ENCODE measurements around the gene CORIN.

Gene CORIN

DNA sequence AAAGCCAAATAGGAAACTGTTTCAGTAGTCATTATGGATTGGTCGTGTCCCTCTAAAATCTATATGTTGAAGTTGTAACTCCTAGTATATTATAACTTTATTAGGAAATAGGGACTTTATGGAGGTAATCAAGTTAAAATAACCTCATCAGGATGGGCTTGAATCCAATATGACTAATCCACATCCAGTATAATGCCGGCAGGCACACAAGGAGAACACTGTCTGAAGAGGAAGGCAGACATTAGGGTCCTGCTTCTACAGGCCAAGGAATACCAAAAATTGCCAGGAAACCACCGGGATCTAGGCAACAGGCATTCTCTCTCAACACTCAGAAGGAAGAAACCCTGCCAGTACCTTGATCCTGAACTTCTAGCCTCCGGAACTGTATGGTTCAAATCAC lies 222.5 kb downstream of the CORIN start:
- H3K4me3 ChIP-seq (ENCODE audit: low read depth, low read length), result no peak overlapping the region
- peak; percentile 57 for DNase-seq (ENCODE audit: low read depth, low spot score)
- in situ Hi-C loops (cut with HindIII; ENCODE audit: low sequenced_read_pairs), result no loop called here
- TF ChIP-seq, protein P1, sequence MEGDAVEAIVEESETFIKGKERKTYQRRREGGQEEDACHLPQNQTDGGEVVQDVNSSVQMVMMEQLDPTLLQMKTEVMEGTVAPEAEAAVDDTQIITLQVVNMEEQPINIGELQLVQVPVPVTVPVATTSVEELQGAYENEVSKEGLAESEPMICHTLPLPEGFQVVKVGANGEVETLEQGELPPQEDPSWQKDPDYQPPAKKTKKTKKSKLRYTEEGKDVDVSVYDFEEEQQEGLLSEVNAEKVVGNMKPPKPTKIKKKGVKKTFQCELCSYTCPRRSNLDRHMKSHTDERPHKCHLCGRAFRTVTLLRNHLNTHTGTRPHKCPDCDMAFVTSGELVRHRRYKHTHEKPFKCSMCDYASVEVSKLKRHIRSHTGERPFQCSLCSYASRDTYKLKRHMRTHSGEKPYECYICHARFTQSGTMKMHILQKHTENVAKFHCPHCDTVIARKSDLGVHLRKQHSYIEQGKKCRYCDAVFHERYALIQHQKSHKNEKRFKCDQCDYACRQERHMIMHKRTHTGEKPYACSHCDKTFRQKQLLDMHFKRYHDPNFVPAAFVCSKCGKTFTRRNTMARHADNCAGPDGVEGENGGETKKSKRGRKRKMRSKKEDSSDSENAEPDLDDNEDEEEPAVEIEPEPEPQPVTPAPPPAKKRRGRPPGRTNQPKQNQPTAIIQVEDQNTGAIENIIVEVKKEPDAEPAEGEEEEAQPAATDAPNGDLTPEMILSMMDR (IDR thresholded peaks at IDR 0.05; ENCODE audit: low read depth, low read length), result no peak

DNA sequence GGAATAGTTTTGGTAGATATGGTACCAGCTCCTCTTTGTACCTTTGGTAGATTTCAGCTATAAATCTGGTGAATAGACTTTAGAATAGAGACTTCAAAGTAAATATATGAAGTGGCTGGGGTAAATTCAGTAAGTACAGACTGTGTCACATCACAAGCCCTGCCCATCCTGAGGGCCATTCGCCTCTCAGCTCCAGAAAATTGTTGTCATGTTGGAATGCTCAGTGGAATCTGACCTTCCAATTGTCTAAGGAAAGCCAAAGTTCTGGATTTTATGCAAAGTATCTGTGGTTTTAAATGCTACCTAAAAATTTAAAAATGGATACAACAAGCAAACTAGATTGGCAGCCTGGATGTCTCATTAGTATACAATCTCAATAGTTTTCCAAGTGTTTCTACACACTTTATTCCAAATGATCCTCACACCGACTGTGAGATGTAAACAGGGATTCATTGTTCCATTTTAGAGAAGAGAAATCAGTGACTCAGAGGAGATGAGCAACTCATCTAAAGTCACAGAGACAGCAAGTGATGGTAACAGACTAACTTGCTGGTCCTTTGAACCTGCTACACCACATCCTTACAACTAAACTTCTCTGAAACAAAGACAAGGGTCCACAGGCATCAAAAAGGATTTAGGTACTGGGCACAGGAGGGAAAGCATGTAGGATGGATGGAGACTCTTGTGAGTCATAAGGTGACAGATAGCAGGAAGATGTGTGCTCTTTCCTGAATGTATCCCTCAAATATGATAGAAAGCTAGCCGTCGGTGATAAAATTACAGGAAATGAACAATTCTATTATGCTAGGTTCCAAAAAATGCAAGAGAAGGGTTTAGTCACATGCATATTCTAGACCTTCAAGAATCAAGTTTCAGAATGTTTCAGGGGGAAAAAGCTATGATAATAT lies 225.5 kb downstream of the CORIN start:
- TF ChIP-seq, protein P1 (IDR thresholded peaks at IDR 0.05; ENCODE audit: low read depth, low read length), result no peak
- H3K4me3 ChIP-seq (ENCODE audit: low read depth, low read length), result no peak overlapping the region
- in situ Hi-C loops (cut with HindIII; ENCODE audit: low sequenced_read_pairs), result no loop called here
- DNase-seq (ENCODE audit: low read depth, low spot score), result peak; percentile 45

DNA sequence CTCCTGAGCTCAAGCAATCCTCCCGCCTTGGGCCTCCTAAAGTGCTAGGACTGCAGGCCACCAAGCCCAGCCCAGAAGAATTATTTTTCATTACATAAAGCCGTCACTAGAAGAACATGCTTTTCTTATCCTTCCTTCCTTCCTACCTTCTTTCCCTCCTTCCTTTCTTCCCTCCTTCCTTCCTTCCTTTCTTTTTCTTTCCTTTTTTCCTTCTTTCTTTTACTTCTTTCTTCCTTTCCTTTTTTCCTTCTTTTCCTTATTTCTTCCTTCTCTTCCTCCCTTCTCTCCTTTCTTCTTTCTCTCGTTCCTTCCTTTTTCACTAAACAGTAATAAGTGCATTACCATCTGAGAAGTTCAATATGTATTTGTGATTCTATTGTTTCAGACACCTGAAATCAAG lies 231.4 kb downstream of the CORIN start:
- DNase-seq (ENCODE audit: low read depth, low spot score), result no peak
- TF ChIP-seq, protein P1 (IDR thresholded peaks at IDR 0.05; ENCODE audit: low read depth, low read length), result no peak
- H3K4me3 ChIP-seq (ENCODE audit: low read depth, low read length), result no peak overlapping the region
- in situ Hi-C loops (cut with HindIII; ENCODE audit: low sequenced_read_pairs), result no loop called here

DNA sequence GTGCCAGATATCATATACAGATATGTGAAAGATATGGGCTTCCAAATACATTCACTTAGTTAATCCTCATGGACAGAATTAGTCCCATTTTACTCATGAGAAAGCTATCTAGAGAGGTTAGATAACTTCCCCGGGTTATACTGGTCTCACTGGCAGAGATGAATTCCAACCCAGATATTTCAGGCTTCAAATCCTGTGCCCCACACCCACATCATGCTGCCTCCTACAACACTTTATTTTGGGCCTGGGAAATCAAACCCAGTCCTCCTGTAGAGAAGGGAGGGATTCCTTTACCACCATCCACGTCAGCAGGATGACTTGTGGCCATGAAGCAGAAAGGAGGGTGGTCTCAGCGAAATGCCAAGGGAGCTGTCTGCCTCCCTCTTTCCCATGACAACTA lies 239.0 kb downstream of the CORIN start:
- no peak overlapping the region for H3K4me3 ChIP-seq (ENCODE audit: low read depth, low read length)

DNA sequence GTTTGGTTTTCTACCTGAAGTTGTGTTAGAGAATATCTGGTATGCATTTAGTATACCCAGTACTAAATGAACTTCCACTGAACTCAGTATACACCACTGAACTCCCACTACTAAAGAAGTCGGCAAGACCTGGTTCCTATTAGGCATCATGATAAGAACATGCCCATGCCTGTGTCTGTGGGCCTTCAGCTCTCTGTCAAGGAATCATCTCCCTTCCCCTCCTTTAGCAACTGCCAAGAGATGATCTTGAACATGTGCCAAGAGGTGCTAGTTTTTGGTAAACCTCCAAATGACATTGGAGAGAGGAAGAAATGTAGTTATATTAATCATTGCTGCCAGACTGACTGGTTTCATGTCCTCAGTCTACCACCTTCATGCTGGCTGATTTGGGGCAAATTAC lies 239.5 kb downstream of the CORIN start:
- DNase-seq (ENCODE audit: low read depth, low spot score), result no peak
- H3K4me3 ChIP-seq (ENCODE audit: low read depth, low read length), result no peak overlapping the region
- TF ChIP-seq, protein P1 (IDR thresholded peaks at IDR 0.05; ENCODE audit: low read depth, low read length), result no peak
- in situ Hi-C loops (cut with HindIII; ENCODE audit: low sequenced_read_pairs), result no loop called here

More for the DNA sequence above, 239.0 kb downstream of the CORIN start:
- DNase-seq (ENCODE audit: low read depth, low spot score), result no peak
- TF ChIP-seq, protein P1 (IDR thresholded peaks at IDR 0.05; ENCODE audit: low read depth, low read length), result no peak
- in situ Hi-C loops (cut with HindIII; ENCODE audit: low sequenced_read_pairs), result no loop called here

DNA sequence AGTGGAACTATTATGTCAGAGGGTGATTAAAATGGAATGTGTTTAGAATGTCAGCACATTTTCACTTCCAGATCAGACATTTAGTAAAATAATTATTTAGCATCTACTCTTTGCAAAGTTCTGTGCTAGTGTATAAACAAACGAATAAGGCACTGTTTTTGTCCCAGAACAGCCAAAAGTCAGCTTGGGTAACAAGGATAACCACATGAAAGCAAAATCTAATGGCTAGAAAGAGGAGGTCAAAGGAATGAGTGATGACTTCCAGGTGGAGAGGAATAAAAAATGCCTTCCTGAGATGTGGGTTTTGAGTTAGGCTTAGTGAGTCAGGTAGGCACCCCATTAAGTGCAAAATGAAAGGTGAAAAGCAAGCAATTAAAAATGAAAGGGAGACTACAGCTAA lies 240.2 kb downstream of the CORIN start:
- DNase-seq (ENCODE audit: low read depth, low spot score), result no peak
- in situ Hi-C loops (cut with HindIII; ENCODE audit: low sequenced_read_pairs), result no loop called here
- H3K4me3 ChIP-seq (ENCODE audit: low read depth, low read length), result no peak overlapping the region
- TF ChIP-seq, protein P1 (IDR thresholded peaks at IDR 0.05; ENCODE audit: low read depth, low read length), result no peak
